K562 (cell line): ENCODE results near the gene ACSL6. TPM values are rescaled to one million over a fixed set of nuclear protein-coding genes. Genes with fewer than 3 reads are reported as not detected.

ENCODE experiments used
- ARID2 ChIP-seq: fragments of 450-650 bp; IDR thresholded peaks from 2 replicates; pipeline ENCODE4 v1.6.1; 2017; ENCODE audit warnings: antibody characterized with exemption, mild to moderate bottlenecking
- CC2D1A ChIP-seq: fragments of 450-650 bp; IDR thresholded peaks from 2 replicates; pipeline ENCODE4 v1.6.1; 2017; ENCODE audit warnings: mild to moderate bottlenecking
- ESRRA ChIP-seq: fragments of 450-650 bp; IDR thresholded peaks from 2 replicates; pipeline ENCODE4 v1.6.1; 2014; ENCODE audit warnings: low read depth, mild to moderate bottlenecking, moderate library complexity, borderline replicate concordance
- KLF10 ChIP-seq: fragments of 250-450 bp; sonication (Bioruptor Pico); IDR thresholded peaks from 2 replicates; pipeline ENCODE4 v1.6.1; 2021; ENCODE audit warnings: matching md5 sums
- NR2F6 ChIP-seq: fragments of 450-650 bp; formaldehyde crosslinking; IDR thresholded peaks from 2 replicates; pipeline ENCODE4 v1.4.0; 2020; ENCODE audit warnings: mild to moderate bottlenecking
- RCOR1 ChIP-seq, 2 experiments: IDR thresholded peaks; 2 replicates each; pipeline ENCODE4 v1.6.1; 2012; ENCODE audit warnings: low read depth in 2 of 2, low read length in 2 of 2, borderline replicate concordance in 1 of 2, improper control_type of control experiment in 1 of 2
- STAG1 ChIP-seq: sonication (generic); formaldehyde crosslinking; IDR thresholded peaks from 2 replicates; pipeline ENCODE4 v1.5.0; 2020; ENCODE audit warnings: missing genetic modification reagents, borderline replicate concordance
- TEAD4 ChIP-seq, 2 experiments: sonication (generic) in 1 of 2; formaldehyde crosslinking in 1 of 2; IDR thresholded peaks; 2 replicates each; pipeline versions ENCODE4 v1.6.1 to v1.8.0; 2012 to 2022; ENCODE audit warnings: borderline replicate concordance in 1 of 2, inconsistent platforms in 1 of 2, low read length in 1 of 2, mild to moderate bottlenecking in 1 of 2, missing genetic modification reagents in 1 of 2
- ZKSCAN1 ChIP-seq: fragments of 150-350 bp; IDR thresholded peaks from 2 replicates; pipeline ENCODE4 v1.6.1; 2016; ENCODE audit warnings: low read depth, low read length
- ZNF232 ChIP-seq: sonication (generic); formaldehyde crosslinking; IDR thresholded peaks from 2 replicates; pipeline ENCODE4 v1.8.0; 2022; ENCODE audit warnings: mild to moderate bottlenecking, missing genetic modification reagents
- ZNF282 ChIP-seq: sonication (generic); formaldehyde crosslinking; IDR thresholded peaks from 2 replicates; pipeline ENCODE4 v1.8.1; 2023; ENCODE audit warnings: missing genetic modification reagents
- polyA plus RNA-seq, 8 experiments: library from polyadenylated mRNA; depleted of rRNA in 4 of 8; stranded (reverse) in 5 of 8; unstranded in 3 of 8; fragments of >200 nt; fragmentation: Nextera tagmentation in 2 of 8; fragmentation: Illumina TruSeq in 1 of 8; extraction: Ambion mirVana in 2 of 8; extraction: Trizol in 1 of 8; gene quantifications; 2 replicates each; pipeline versions ENCODE4 v1.2.1 to v1.2.3, GENCODE V29; 2011 to 2014; ENCODE audit warnings: inconsistent platforms in 1 of 8, missing spikeins in 1 of 8
- total RNA-seq, 7 experiments: library from RNA; depleted of rRNA in 6 of 7; stranded (reverse); fragments of >200 nt in 6 of 7; fragmentation: Illumina TruSeq in 2 of 7; extraction: Trizol in 2 of 7; gene quantifications; 2 replicates each; pipeline versions ENCODE4 v1.2.1 to v1.2.3, GENCODE V29; 2011 to 2021; ENCODE audit warnings: low replicate concordance in 1 of 7
- TF ChIP-seq, protein P1 (sequence below): fragments of 450-650 bp; formaldehyde crosslinking; IDR thresholded peaks from 2 replicates; pipeline ENCODE4 v1.4.0; 2020; ENCODE audit warnings: mild to moderate bottlenecking, mixed read lengths
- TF ChIP-seq, protein P2 (sequence below), 3 experiments: fragments of 200-800 bp in 1 of 3; sonication (Bioruptor generic) in 1 of 3; sonication (generic) in 1 of 3; formaldehyde crosslinking in 1 of 3; IDR thresholded peaks; 2 replicates each; pipeline versions ENCODE4 v1.6.1 to v1.8.0; 2016 to 2022; ENCODE audit warnings: mild to moderate bottlenecking in 2 of 3, missing compliant biosample characterization in 2 of 3, missing genetic modification characterization in 2 of 3, missing genetic modification reagents in 1 of 3
- TF ChIP-seq, protein P3 (sequence below): fragments of 450-650 bp; IDR thresholded peaks from 2 replicates; pipeline ENCODE4 v1.6.1; 2017; ENCODE audit warnings: antibody characterized with exemption
- TF ChIP-seq, protein P4 (sequence below): fragments of 450-650 bp; formaldehyde crosslinking; IDR thresholded peaks from 2 replicates; pipeline ENCODE4 v1.4.0; 2020; ENCODE audit warnings: mild to moderate bottlenecking
- TF ChIP-seq, protein P5 (sequence below), 3 experiments: IDR thresholded peaks in 2 of 3; conservative IDR thresholded peaks in 1 of 3; 2 replicates each; pipeline ENCODE4 v1.5.1; 2011 to 2012; ENCODE audit warnings: low read length in 3 of 3, mild to moderate bottlenecking in 3 of 3, control low read depth in 2 of 3, improper control_type of control experiment in 1 of 3, inconsistent platforms in 1 of 3, low read depth in 1 of 3, mixed read lengths in 1 of 3, moderate library complexity in 1 of 3; ENCODE audit not compliant: insufficient read depth in 2 of 3
- TF ChIP-seq, protein P6 (sequence below): fragments of 450-650 bp; formaldehyde crosslinking; IDR thresholded peaks from 2 replicates; pipeline ENCODE4 v1.4.0; 2020; ENCODE audit warnings: mild to moderate bottlenecking, moderate library complexity

The ACSL6 gene
- total and polyA plus RNA-seq, 9 of the 15 experiments (the other 6 are each of a cell fraction or from before 2014, with no cell fraction given), result 0.50 to 1.5 (median 0.69) TPM

DNA sequence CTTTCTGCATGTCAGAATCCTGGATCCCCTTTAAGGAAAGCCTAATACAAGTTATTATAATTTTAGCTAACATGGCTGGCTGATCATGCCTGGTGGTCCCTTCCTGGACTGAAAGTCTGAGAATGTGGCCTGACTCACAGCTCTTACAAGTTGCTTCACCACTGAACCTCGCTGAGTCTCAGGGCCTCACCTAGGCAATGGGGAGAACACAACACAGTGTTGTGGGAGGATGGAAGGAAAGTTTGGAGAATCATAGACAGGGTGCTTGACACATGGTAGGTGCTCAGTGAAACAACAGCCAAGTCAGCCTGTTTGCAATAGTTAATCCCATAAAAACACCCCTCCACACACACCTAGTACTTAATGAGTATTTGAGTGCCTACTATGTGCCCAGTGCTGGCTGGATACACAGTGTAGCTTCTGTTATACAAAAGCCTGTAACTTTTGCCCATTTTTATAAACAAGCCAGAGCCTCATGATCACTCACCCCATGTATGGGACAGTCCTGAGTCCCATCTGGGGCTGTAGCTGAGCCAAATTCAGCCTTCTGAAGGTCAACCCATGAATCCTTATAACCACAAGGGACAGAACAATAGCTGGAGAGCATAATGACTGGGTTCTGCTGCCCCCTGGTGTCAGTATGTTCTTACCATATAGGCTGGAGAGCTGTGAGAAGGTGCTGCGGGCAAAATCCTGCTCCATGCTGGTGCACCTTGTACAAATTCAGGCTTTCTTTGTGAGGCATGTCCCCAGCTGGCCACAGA is 3.9 kb downstream of the ACSL6 start (continued):
- TF ChIP-seq ZNF232 (CRISPR knock-in tag) (no peak), ZKSCAN1 (peak; percentile 92), ARID2 (peak; percentile 78), CC2D1A (peak; percentile 87), ZNF282 (no peak), RCOR1 (IDR thresholded peaks at IDR 0.05; ENCODE audit: borderline replicate concordance in 1 of 2, low read depth in 2 of 2, low read length in 2 of 2) (0 out of 4 replicates have a peak, but pooled peaks of 1 of the 2 experiments have one; percentile 34), NR2F6 (CRISPR knock-in tag) (no peak), TEAD4 (IDR thresholded peaks at IDR 0.05; ENCODE audit: low read length) (no peak), TEAD4 (CRISPR knock-in tag; IDR thresholded peaks at IDR 0.05; ENCODE audit: borderline replicate concordance) (no peak), STAG1 (peak; percentile 77; the same call in 1 of the 2 replicates), KLF10 (CRISPR knock-in tag) (no peak), ESRRA (peak; percentile 86)
- TF ChIP-seq, protein P1, sequence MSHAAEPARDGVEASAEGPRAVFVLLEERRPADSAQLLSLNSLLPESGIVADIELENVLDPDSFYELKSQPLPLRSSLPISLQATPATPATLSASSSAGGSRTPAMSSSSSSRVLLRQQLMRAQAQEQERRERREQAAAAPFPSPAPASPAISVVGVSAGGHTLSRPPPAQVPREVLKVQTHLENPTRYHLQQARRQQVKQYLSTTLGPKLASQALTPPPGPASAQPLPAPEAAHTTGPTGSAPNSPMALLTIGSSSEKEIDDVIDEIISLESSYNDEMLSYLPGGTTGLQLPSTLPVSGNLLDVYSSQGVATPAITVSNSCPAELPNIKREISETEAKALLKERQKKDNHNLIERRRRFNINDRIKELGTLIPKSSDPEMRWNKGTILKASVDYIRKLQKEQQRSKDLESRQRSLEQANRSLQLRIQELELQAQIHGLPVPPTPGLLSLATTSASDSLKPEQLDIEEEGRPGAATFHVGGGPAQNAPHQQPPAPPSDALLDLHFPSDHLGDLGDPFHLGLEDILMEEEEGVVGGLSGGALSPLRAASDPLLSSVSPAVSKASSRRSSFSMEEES, result no peak
- TF ChIP-seq, protein P2, sequence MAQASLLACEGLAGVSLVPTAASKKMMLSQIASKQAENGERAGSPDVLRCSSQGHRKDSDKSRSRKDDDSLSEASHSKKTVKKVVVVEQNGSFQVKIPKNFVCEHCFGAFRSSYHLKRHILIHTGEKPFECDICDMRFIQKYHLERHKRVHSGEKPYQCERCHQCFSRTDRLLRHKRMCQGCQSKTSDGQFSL (CRISPR knock-in tag; IDR thresholded peaks at IDR 0.05), result no peak
- TF ChIP-seq, protein P2 (tag; IDR thresholded peaks at IDR 0.05), result no peak
- TF ChIP-seq, protein P3, sequence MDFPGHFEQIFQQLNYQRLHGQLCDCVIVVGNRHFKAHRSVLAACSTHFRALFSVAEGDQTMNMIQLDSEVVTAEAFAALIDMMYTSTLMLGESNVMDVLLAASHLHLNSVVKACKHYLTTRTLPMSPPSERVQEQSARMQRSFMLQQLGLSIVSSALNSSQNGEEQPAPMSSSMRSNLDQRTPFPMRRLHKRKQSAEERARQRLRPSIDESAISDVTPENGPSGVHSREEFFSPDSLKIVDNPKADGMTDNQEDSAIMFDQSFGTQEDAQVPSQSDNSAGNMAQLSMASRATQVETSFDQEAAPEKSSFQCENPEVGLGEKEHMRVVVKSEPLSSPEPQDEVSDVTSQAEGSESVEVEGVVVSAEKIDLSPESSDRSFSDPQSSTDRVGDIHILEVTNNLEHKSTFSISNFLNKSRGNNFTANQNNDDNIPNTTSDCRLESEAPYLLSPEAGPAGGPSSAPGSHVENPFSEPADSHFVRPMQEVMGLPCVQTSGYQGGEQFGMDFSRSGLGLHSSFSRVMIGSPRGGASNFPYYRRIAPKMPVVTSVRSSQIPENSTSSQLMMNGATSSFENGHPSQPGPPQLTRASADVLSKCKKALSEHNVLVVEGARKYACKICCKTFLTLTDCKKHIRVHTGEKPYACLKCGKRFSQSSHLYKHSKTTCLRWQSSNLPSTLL, result no peak
- TF ChIP-seq, protein P4, sequence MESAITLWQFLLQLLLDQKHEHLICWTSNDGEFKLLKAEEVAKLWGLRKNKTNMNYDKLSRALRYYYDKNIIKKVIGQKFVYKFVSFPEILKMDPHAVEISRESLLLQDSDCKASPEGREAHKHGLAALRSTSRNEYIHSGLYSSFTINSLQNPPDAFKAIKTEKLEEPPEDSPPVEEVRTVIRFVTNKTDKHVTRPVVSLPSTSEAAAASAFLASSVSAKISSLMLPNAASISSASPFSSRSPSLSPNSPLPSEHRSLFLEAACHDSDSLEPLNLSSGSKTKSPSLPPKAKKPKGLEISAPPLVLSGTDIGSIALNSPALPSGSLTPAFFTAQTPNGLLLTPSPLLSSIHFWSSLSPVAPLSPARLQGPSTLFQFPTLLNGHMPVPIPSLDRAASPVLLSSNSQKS, result no peak
- TF ChIP-seq, protein P5, sequence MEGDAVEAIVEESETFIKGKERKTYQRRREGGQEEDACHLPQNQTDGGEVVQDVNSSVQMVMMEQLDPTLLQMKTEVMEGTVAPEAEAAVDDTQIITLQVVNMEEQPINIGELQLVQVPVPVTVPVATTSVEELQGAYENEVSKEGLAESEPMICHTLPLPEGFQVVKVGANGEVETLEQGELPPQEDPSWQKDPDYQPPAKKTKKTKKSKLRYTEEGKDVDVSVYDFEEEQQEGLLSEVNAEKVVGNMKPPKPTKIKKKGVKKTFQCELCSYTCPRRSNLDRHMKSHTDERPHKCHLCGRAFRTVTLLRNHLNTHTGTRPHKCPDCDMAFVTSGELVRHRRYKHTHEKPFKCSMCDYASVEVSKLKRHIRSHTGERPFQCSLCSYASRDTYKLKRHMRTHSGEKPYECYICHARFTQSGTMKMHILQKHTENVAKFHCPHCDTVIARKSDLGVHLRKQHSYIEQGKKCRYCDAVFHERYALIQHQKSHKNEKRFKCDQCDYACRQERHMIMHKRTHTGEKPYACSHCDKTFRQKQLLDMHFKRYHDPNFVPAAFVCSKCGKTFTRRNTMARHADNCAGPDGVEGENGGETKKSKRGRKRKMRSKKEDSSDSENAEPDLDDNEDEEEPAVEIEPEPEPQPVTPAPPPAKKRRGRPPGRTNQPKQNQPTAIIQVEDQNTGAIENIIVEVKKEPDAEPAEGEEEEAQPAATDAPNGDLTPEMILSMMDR (IDR thresholded peaks at IDR 0.05 in 2 of 3, conservative IDR thresholded peaks at IDR 0.05 in 1 of 3; ENCODE audit: insufficient read depth in 2 of 3, low read depth in 1 of 3, low read length in 3 of 3), result peak; percentile 83 to 97 (median 96)
- TF ChIP-seq, protein P6, sequence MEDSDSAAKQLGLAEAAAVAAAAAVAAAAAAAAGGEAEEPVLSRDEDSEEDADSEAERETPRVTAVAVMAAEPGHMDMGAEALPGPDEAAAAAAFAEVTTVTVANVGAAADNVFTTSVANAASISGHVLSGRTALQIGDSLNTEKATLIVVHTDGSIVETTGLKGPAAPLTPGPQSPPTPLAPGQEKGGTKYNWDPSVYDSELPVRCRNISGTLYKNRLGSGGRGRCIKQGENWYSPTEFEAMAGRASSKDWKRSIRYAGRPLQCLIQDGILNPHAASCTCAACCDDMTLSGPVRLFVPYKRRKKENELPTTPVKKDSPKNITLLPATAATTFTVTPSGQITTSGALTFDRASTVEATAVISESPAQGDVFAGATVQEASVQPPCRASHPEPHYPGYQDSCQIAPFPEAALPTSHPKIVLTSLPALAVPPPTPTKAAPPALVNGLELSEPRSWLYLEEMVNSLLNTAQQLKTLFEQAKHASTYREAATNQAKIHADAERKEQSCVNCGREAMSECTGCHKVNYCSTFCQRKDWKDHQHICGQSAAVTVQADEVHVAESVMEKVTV (CRISPR knock-in tag), result peak; percentile 93
